HepG2 (cell line): ENCODE results near the gene NKX6-1.

Experiments used
- HOMEZ ChIP-seq: IDR thresholded peaks from 2 replicates; pipeline ENCODE4 v1.6.1; 2016; ENCODE audit warnings: low read depth
- POLR2A ChIP-seq, 2 experiments: IDR thresholded peaks; 2 replicates each; pipeline ENCODE4 v1.6.1; 2011; ENCODE audit warnings: low read depth in 2 of 2, low read length in 2 of 2, mild to moderate bottlenecking in 1 of 2, moderate library complexity in 1 of 2; ENCODE audit not compliant: insufficient read depth in 1 of 2
- ZNF839 ChIP-seq: sonication (generic); formaldehyde crosslinking; IDR thresholded peaks from 2 replicates; pipeline ENCODE4 v1.4.0; 2020; ENCODE audit warnings: missing genetic modification reagents, mild to moderate bottlenecking, borderline replicate concordance

- TF ChIP-seq HOMEZ (CRISPR knock-in tag) (no peak), ZNF839 (CRISPR knock-in tag) (no peak), POLR2A (IDR thresholded peaks at IDR 0.05; ENCODE audit: insufficient read depth in 1 of 2, low read depth in 2 of 2, low read length in 2 of 2) (no peak)
Observed at GRCh38 chr4:84496331-84496705, 2.8 kb downstream of the NKX6-1 start.
